OCI-LY3 (cell line): Measurements from ENCODE around the gene CLEC19A.

ENCODE experiments used
- EZH2phosphoT487 ChIP-seq: fragments of 200-600 bp; shearing (Covaris generic); IDR thresholded peaks from 2 replicates; pipeline ENCODE4 v1.6.1; 2018; ENCODE audit warnings: antibody characterized with exemption, mixed run types, low read depth
- TF ChIP-seq, protein P1 (sequence below): fragments of 200-600, 300-600 bp; sonication (generic); IDR thresholded peaks from 2 replicates; pipeline ENCODE4 v1.5.1; 2014; ENCODE audit warnings: antibody characterized with exemption, low read length, low read depth

DNA sequence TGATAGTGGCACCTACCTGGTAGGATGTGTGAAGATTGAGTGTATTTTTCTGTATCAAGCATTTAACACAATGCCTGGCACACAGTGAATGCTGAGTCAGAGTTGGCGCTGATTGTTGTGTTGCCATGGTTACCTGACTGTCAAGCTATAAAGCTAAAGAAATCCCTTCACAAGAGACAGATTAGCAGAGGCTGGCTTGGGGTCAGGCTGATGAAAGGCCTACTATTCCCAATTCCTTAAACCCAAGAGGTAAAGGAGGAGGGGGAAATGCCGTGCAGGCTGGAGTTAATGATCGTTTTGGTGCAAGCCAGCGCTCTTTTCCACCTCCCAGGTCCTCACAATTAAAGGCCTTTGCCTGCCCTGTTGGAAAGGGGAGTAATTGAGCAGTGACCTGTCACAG is 5.9 kb downstream of the CLEC19A start:
- TF ChIP-seq, protein P1, sequence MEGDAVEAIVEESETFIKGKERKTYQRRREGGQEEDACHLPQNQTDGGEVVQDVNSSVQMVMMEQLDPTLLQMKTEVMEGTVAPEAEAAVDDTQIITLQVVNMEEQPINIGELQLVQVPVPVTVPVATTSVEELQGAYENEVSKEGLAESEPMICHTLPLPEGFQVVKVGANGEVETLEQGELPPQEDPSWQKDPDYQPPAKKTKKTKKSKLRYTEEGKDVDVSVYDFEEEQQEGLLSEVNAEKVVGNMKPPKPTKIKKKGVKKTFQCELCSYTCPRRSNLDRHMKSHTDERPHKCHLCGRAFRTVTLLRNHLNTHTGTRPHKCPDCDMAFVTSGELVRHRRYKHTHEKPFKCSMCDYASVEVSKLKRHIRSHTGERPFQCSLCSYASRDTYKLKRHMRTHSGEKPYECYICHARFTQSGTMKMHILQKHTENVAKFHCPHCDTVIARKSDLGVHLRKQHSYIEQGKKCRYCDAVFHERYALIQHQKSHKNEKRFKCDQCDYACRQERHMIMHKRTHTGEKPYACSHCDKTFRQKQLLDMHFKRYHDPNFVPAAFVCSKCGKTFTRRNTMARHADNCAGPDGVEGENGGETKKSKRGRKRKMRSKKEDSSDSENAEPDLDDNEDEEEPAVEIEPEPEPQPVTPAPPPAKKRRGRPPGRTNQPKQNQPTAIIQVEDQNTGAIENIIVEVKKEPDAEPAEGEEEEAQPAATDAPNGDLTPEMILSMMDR = no peak
- TF ChIP-seq EZH2phosphoT487 = no peak
